ENCODE data around the gene MIPOL1.
"Not testable (repeated sequence)": the region's sequence is repeated elsewhere in the genome, so short reads cannot be mapped to it uniquely, and the experiment has no call there.

Gene MIPOL1

GRCh38 chr14:37384870-37385596 lies 187.3 kb downstream of the MIPOL1 start:
- DNase-seq (ENCODE audit: low spot score in 2 of 2), result no peak
- Histone ChIP-seq H3K27me3 (ENCODE audit: low read depth) (no peaks in the 10 kb centered on the region), H3K36me3 (replicated peaks) (no peaks in the 10 kb centered on the region), H3K4me1 (no peaks in the 10 kb centered on the region), H3K4me3 (no peak overlapping the region), H3K9me3 (no peaks in the 10 kb centered on the region)
- in situ Hi-C loops (cut with MboI; ENCODE audit: low sequenced_read_pairs), result no loop called here

DNA sequence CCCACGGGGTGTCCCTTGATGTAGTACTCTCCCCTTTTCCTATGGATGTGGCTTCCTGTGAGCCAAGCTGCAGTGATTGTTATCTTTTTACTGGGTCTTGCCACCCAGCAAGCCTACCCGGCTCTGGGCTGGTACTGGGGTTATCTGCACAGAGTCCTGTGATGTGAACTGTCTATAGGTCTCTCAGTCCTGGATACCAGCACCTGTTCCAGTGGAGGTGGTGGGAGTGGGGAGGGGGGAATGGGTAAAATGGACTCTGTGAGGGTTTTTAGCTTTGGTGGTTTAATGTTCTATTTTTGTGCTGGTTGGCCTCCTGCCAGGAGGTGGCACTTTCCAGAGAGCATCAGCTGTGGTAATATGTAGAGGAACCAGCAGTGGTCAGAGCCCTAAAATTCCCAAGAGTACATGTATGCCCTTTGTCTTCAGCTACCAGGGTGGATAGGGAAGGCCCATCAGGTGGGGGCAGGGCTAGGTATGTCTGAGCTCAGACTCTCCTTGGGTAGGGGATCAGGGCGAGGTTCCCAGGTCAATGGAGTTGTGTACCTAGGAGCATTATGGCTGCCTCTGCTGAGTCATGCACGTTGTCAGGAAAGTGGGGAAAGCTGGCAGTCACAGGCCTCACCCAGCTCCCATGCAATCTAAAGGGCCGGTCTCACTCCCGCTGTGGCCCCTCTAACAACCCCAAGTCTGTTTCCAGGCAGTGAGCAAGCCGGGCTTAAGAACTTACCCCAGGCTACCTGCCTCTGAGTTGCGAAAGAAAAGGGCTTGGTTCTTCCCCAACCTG lies 199.6 kb downstream of the MIPOL1 start:
- H3K4me1 ChIP-seq; H3K4me3 ChIP-seq; H3K36me3 ChIP-seq (replicated peaks); DNase-seq (ENCODE audit: low spot score in 2 of 2); in situ Hi-C loops (cut with MboI; ENCODE audit: low sequenced_read_pairs); H3K27me3 ChIP-seq (ENCODE audit: low read depth); H3K9me3 ChIP-seq: not testable (repeated sequence)

DNA sequence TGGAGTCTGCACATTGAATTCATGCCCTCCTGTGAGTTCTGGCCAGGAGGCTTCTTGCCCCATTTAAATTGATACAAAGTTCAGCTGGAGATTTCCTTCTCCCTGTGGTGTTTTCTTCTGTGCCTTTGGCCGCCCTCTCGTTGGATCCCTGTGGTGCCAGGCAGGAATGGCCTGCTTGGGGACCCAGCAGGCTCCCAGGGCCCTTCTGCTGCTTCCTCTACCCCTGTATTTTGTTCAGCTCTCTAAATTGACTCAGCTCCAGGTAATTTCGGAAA lies 200.1 kb downstream of the MIPOL1 start:
- no peaks in the 10 kb centered on the region; the same call in 1 of the 2 replicates for H3K4me1 ChIP-seq
- in situ Hi-C loops (cut with MboI; ENCODE audit: low sequenced_read_pairs), result no loop called here
- no peak for DNase-seq (ENCODE audit: low spot score in 2 of 2)

GRCh38 chr14:37399517-37399916 lies 201.8 kb downstream of the MIPOL1 start:
- in situ Hi-C loops (cut with MboI; ENCODE audit: low sequenced_read_pairs), result no loop called here
- no peaks in the 10 kb centered on the region for H3K9me3 ChIP-seq

More for the DNA sequence above, 200.1 kb downstream of the MIPOL1 start:
- Histone ChIP-seq H3K36me3 (replicated peaks) (no peaks in the 10 kb centered on the region), H3K27me3 (ENCODE audit: low read depth) (0 out of 2 replicates have a peak, but pooled peaks cover 2% of the 10 kb centered on the region), H3K4me3 (no peak overlapping the region), H3K9me3 (no peaks in the 10 kb centered on the region)

GRCh38 chr14:37401093-37401492 lies 203.4 kb downstream of the MIPOL1 start:
- Histone ChIP-seq H3K27me3 (ENCODE audit: low read depth) (0 out of 2 replicates have a peak, but pooled peaks cover 2% of the 10 kb centered on the region), H3K4me1 (no peaks in the 10 kb centered on the region; the same call in 1 of the 2 replicates), H3K4me3 (no peak overlapping the region), H3K36me3 (replicated peaks) (no peaks in the 10 kb centered on the region), H3K9me3 (no peaks in the 10 kb centered on the region)
- DNase-seq (ENCODE audit: low spot score in 2 of 2), result no peak
- in situ Hi-C loops (cut with MboI; ENCODE audit: low sequenced_read_pairs), result no loop called here

More at GRCh38 chr14:37399517-37399916, 201.8 kb downstream of the MIPOL1 start:
- Histone ChIP-seq H3K4me1 (no peaks in the 10 kb centered on the region; the same call in 1 of the 2 replicates), H3K36me3 (replicated peaks) (no peaks in the 10 kb centered on the region), H3K27me3 (ENCODE audit: low read depth) (0 out of 2 replicates have a peak, but pooled peaks cover 2% of the 10 kb centered on the region), H3K4me3 (no peak overlapping the region)
- no peak for DNase-seq (ENCODE audit: low spot score in 2 of 2)

DNA sequence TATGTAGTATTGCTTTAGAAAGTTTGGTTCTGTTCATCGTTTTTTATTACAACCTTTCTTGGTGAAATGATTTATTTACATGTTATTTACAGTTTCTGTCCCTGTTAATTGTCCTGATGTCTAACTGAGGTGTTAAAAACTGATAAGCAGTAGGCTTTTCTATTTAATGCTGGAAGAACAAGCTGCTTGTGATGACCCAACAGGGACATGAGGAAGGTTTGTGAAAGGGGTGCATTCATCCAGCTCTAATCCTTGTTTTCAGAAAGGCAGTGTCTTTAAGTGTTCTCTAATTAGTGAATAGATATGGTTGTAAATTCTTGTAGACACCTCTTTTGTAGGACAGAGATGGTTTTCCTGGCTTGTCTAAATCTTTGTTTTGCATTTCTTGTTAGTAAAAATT lies 205.9 kb downstream of the MIPOL1 start:
- Histone ChIP-seq H3K27me3 (ENCODE audit: low read depth) (0 out of 2 replicates have a peak, but pooled peaks cover 2% of the 10 kb centered on the region), H3K9me3 (no peaks in the 10 kb centered on the region), H3K36me3 (replicated peaks) (no peaks in the 10 kb centered on the region), H3K4me1 (no peaks in the 10 kb centered on the region; the same call in 1 of the 2 replicates), H3K4me3 (no peak overlapping the region)
- in situ Hi-C loops (cut with MboI; ENCODE audit: low sequenced_read_pairs), result no loop called here
- no peak for DNase-seq (ENCODE audit: low spot score in 2 of 2)

- Histone ChIP-seq H3K27me3 (ENCODE audit: low read depth) (0 out of 2 replicates have a peak, but pooled peaks cover 1% of the 10 kb centered on the region), H3K36me3 (replicated peaks) (no peaks in the 10 kb centered on the region), H3K9me3 (no peaks in the 10 kb centered on the region), H3K4me3 (no peak overlapping the region), H3K4me1 (no peaks in the 10 kb centered on the region)
- DNase-seq (ENCODE audit: low spot score in 2 of 2), result no peak
- in situ Hi-C loops (cut with MboI; ENCODE audit: low sequenced_read_pairs), result no loop called here
Observed at GRCh38 chr14:37406095-37406494, 208.4 kb downstream of the MIPOL1 start.

GRCh38 chr14:37411079-37411735 lies 213.5 kb downstream of the MIPOL1 start:
- H3K27me3 ChIP-seq (ENCODE audit: low read depth), result no peaks in the 10 kb centered on the region
- H3K4me1 ChIP-seq, result no peaks in the 10 kb centered on the region
- no peak for DNase-seq (ENCODE audit: low spot score in 2 of 2)
- H3K4me3 ChIP-seq, result no peak overlapping the region
- no peaks in the 10 kb centered on the region for H3K36me3 ChIP-seq (replicated peaks)
- in situ Hi-C loops (cut with MboI; ENCODE audit: low sequenced_read_pairs), result no loop called here
- no peaks in the 10 kb centered on the region for H3K9me3 ChIP-seq

DNA sequence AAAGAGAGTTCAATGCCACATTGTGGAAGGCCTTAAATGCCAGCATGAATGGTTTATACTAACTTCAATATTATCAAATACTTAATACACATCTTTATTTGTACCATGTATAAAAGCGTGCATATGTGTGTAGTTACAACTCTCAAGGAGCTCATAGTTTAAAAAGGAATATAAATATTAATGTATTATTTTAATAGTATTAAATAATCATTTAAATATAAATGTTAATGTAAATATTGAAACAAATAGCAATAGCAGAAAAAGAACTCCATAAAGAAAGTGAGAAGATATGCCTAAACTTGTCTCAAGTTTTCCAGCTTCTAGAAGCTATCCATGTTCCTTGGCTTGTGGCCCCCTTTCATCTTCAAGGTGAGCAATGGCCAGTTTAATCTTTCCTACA lies 215.3 kb downstream of the MIPOL1 start:
- no peaks in the 10 kb centered on the region for H3K27me3 ChIP-seq (ENCODE audit: low read depth)
- no peaks in the 10 kb centered on the region for H3K4me1 ChIP-seq
- H3K4me3 ChIP-seq, result no peak overlapping the region
- H3K9me3 ChIP-seq, result no peaks in the 10 kb centered on the region
- no peak for DNase-seq (ENCODE audit: low spot score in 2 of 2)
- H3K36me3 ChIP-seq (replicated peaks), result no peaks in the 10 kb centered on the region
- in situ Hi-C loops (cut with MboI; ENCODE audit: low sequenced_read_pairs), result no loop called here

DNA sequence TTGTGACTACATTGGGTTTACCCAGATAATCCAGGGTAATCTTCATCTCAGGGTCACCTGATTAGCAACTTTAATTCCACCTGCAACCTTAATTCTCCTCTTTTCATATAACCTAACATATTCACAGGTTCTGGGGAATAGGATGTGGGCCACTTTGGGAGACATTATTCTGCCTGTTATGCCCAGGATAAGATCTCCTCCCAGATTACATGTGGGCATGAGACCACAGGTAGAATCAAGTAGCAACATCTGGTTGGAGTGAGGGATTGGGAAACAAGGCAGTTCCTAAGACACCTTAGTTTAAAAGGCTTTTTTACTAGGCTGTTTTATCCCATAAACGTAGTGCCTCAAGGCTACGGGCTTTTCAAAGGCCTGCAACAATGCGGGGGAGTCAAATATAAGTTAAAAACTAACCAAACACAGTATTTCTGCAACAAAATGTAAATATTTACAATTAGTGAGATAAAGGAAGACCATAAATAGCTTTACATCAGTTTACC lies 215.8 kb downstream of the MIPOL1 start:
- H3K4me1 ChIP-seq, result no peaks in the 10 kb centered on the region
- H3K4me3 ChIP-seq, result no peak overlapping the region
- no peak for DNase-seq (ENCODE audit: low spot score in 2 of 2)
- H3K27me3 ChIP-seq (ENCODE audit: low read depth), result no peaks in the 10 kb centered on the region
- no peaks in the 10 kb centered on the region for H3K36me3 ChIP-seq (replicated peaks)
- no peaks in the 10 kb centered on the region for H3K9me3 ChIP-seq
- in situ Hi-C loops (cut with MboI; ENCODE audit: low sequenced_read_pairs), result no loop called here

- Histone ChIP-seq H3K4me3 (no peak overlapping the region), H3K4me1 (no peaks in the 10 kb centered on the region), H3K36me3 (replicated peaks) (no peaks in the 10 kb centered on the region), H3K9me3 (no peaks in the 10 kb centered on the region), H3K27me3 (ENCODE audit: low read depth) (no peaks in the 10 kb centered on the region)
- in situ Hi-C loops (cut with MboI; ENCODE audit: low sequenced_read_pairs), result no loop called here
- no peak for DNase-seq (ENCODE audit: low spot score in 2 of 2)
Observed at GRCh38 chr14:37416264-37416663, 218.5 kb downstream of the MIPOL1 start.

GRCh38 chr14:37417151-37417550 lies 219.4 kb downstream of the MIPOL1 start:
- in situ Hi-C loops (cut with MboI; ENCODE audit: low sequenced_read_pairs), result no loop called here
- Histone ChIP-seq H3K4me1 (no peaks in the 10 kb centered on the region), H3K36me3 (replicated peaks) (no peaks in the 10 kb centered on the region), H3K4me3 (no peak overlapping the region), H3K9me3 (no peaks in the 10 kb centered on the region), H3K27me3 (ENCODE audit: low read depth) (no peaks in the 10 kb centered on the region)
- no peak for DNase-seq (ENCODE audit: low spot score in 2 of 2)

DNA sequence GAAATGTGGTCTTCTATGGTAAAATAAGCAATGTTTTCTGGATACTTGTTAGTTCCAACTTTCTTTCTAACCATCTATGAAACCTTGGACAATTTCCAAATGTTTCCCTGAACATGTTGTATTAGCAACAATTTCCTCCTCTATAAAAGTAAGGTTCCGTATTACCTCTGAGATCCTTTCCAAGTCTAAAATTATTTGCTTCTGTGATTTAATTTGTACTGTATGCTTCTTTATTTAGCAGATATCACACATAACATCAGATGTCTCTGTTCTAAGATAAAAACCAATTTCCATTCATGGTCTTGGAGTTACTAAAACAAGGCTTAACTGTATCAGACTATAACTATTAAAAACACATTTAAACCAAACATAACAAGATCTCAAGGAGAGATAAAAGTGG lies 220.1 kb downstream of the MIPOL1 start:
- Histone ChIP-seq H3K27me3 (ENCODE audit: low read depth) (no peaks in the 10 kb centered on the region), H3K4me3 (no peak overlapping the region), H3K4me1 (no peaks in the 10 kb centered on the region), H3K36me3 (replicated peaks) (no peaks in the 10 kb centered on the region), H3K9me3 (no peaks in the 10 kb centered on the region)
- in situ Hi-C loops (cut with MboI; ENCODE audit: low sequenced_read_pairs), result no loop called here
- no peak for DNase-seq (ENCODE audit: low spot score in 2 of 2)

GRCh38 chr14:37420622-37421021 lies 222.9 kb downstream of the MIPOL1 start:
- Histone ChIP-seq H3K4me3 (no peak overlapping the region), H3K27me3 (ENCODE audit: low read depth) (peaks cover 4% of the 10 kb centered on the region; the same call in 1 of the 2 replicates), H3K4me1 (no peaks in the 10 kb centered on the region), H3K36me3 (replicated peaks) (no peaks in the 10 kb centered on the region), H3K9me3 (no peaks in the 10 kb centered on the region)
- in situ Hi-C loops (cut with MboI; ENCODE audit: low sequenced_read_pairs), result no loop called here
- no peak for DNase-seq (ENCODE audit: low spot score in 2 of 2)
